ENCODE data around the gene MGLL.

The MGLL gene

GRCh38 chr3:127647166-127647844 is 175.0 kb downstream of the MGLL start:
- DNase-seq, result no peak

- DNase-seq, result peak; percentile 20
Observed at GRCh38 chr3:127646501-127647046, 175.7 kb downstream of the MGLL start.

GRCh38 chr3:127645371-127646015 is 176.8 kb downstream of the MGLL start:
- DNase-seq, result no peak

- DNase-seq, result no peak
Observed at GRCh38 chr3:127644641-127645370, 177.5 kb downstream of the MGLL start.

GRCh38 chr3:127640042-127640355 is 182.3 kb downstream of the MGLL start:
- DNase-seq, result no peak

GRCh38 chr3:127639173-127640041 is 182.9 kb downstream of the MGLL start:
- DNase-seq, result no peak
